H1 (cell line): ENCODE data around the gene OSBPL3. TPM values are rescaled to one million over a fixed set of nuclear protein-coding genes. Genes with fewer than 3 reads are reported as not detected.

ENCODE experiments used
- CTCF ChIA-PET: fragments of 300-600 bp; sonication (Branson Sonifier 250); formaldehyde crosslinking; loops from one replicate; lab custom pipeline; 2021; ENCODE audit not compliant: partially characterized antibody; lab: Charles Lee
- POLR2A ChIA-PET: fragments of 300-600 bp; sonication (Branson Sonifier 250); formaldehyde crosslinking; loops from one replicate; lab custom pipeline; 2021; ENCODE audit warnings: inconsistent platforms; ENCODE audit not compliant: partially characterized antibody; lab: Charles Lee
- DNase-seq, 2 experiments: peaks; one replicate each; pipeline versions ENCODE4 v3.0.0 to v3.0.0-alpha.2; 2010 to 2022; ENCODE audit warnings: low spot score in 2 of 2, low read depth in 1 of 2, mixed read lengths in 1 of 2
- FAIRE-seq: peaks from 2 replicates; lab custom pipeline; 2011; peaks lifted over from hg19 to GRCh38; lab: Jason Lieb, UNC
- H2AFZ ChIP-seq: 2 replicates; pipeline ENCODE4 v1.8.1; 2012; ENCODE audit warnings: low read length, inconsistent platforms
- H2AK5ac ChIP-seq: 2 replicates; pipeline ENCODE4 v1.6.1; 2013; ENCODE audit warnings: low read depth, low read length
- H2BK120ac ChIP-seq: replicated peaks from 2 replicates; pipeline ENCODE3; 2013; ENCODE audit warnings: low read depth, low read length, inconsistent platforms
- H2BK12ac ChIP-seq: 2 replicates; pipeline ENCODE4 v1.6.1; 2013; ENCODE audit warnings: low read depth, low read length
- H2BK15ac ChIP-seq: 2 replicates; pipeline ENCODE4 v1.6.1; 2013; ENCODE audit warnings: low read length
- H2BK20ac ChIP-seq: 2 replicates; pipeline ENCODE4 v1.6.1; 2013; ENCODE audit warnings: low read length
- H2BK5ac ChIP-seq: 2 replicates; pipeline ENCODE4 v1.6.1; 2013; ENCODE audit warnings: low read depth, low read length
- H3K14ac ChIP-seq: 2 replicates; pipeline ENCODE4 v1.6.1; 2013; ENCODE audit warnings: inconsistent platforms; ENCODE audit not compliant: insufficient read length
- H3K18ac ChIP-seq: 2 replicates; pipeline ENCODE4 v1.6.1; 2013; ENCODE audit warnings: low read length; ENCODE audit errors: extremely low read depth
- H3K23ac ChIP-seq: 2 replicates; pipeline ENCODE4 v1.6.1; 2013; ENCODE audit warnings: inconsistent platforms; ENCODE audit not compliant: insufficient read length
- H3K23me2 ChIP-seq: 2 replicates; pipeline ENCODE4 v1.6.1; 2013; ENCODE audit warnings: low read depth, low read length
- H3K27ac ChIP-seq: 2 replicates; pipeline ENCODE4 v1.6.1; 2011; ENCODE audit warnings: low read depth, low read length, inconsistent platforms
- H3K27me3 ChIP-seq, 4 experiments: replicated peaks in 1 of 4; 1 replicate in 1 of 4; 2 replicates in 3 of 4; pipeline versions ENCODE4 v1.6.1 to v1.8.1; 2011 to 2013; ENCODE audit warnings: low read length in 3 of 4, mild to moderate bottlenecking in 3 of 4, inconsistent platforms in 2 of 4, mixed read lengths in 2 of 4, moderate library complexity in 1 of 4; ENCODE audit not compliant: control insufficient read depth in 3 of 4, insufficient read depth in 3 of 4; ENCODE audit errors: extremely low read depth in 1 of 4
- H3K36me3 ChIP-seq, 4 experiments: 2 replicates each; pipeline versions ENCODE4 v1.6.1 to v1.8.1; 2011 to 2013; ENCODE audit warnings: mild to moderate bottlenecking in 4 of 4, low read length in 3 of 4, moderate library complexity in 2 of 4, control low read depth in 1 of 4, inconsistent platforms in 1 of 4; ENCODE audit not compliant: insufficient read depth in 4 of 4, control insufficient read depth in 2 of 4
- H3K4ac ChIP-seq: replicated peaks from 2 replicates; pipeline ENCODE3; 2013; ENCODE audit warnings: low read length, low read depth, mixed read lengths, inconsistent platforms; ENCODE audit not compliant: insufficient read length
- H3K4me1 ChIP-seq, 4 experiments: replicated peaks in 1 of 4; 1 replicate in 1 of 4; 2 replicates in 3 of 4; pipeline versions ENCODE4 v1.6.1 to v1.8.1; 2011 to 2013; ENCODE audit warnings: low read length in 3 of 4, inconsistent platforms in 2 of 4, mixed read lengths in 1 of 4; ENCODE audit not compliant: insufficient read depth in 4 of 4, control insufficient read depth in 3 of 4
- H3K4me2 ChIP-seq, 2 experiments: 2 replicates each; pipeline versions ENCODE4 v1.6.1 to v1.8.1; 2011 to 2013; ENCODE audit warnings: low read depth in 2 of 2, low read length in 2 of 2, control low read depth in 1 of 2, inconsistent platforms in 1 of 2, mild to moderate bottlenecking in 1 of 2; ENCODE audit not compliant: insufficient read depth in 1 of 2
- H3K4me3 ChIP-seq, 4 experiments: fragments of 200-600, 300-600 bp in 1 of 4; sonication (generic), shearing (Covaris generic), sonication (Bioruptor Twin) in 1 of 4; 2 replicates each; pipeline versions ENCODE4 v1.5.1 to v1.8.1; 2011 to 2016; ENCODE audit warnings: low read length in 4 of 4, low read depth in 3 of 4, control low read depth in 2 of 4, inconsistent platforms in 2 of 4, mild to moderate bottlenecking in 2 of 4, mixed read lengths in 1 of 4, moderate library complexity in 1 of 4; ENCODE audit not compliant: insufficient read depth in 2 of 4; ENCODE audit errors: extremely low read depth in 1 of 4
- H3K56ac ChIP-seq: replicated peaks from 2 replicates; pipeline ENCODE3; 2013; ENCODE audit warnings: low read depth, mild to moderate bottlenecking, mixed read lengths, low read length, inconsistent platforms; ENCODE audit not compliant: insufficient read length
- H3K79me1 ChIP-seq: 2 replicates; pipeline ENCODE4 v1.6.1; 2013; ENCODE audit warnings: low read depth, low read length, control low read depth
- H3K79me2 ChIP-seq, 2 experiments: 2 replicates each; pipeline versions ENCODE4 v1.6.1 to v1.8.1; 2012 to 2013; ENCODE audit warnings: low read length in 2 of 2, mild to moderate bottlenecking in 2 of 2, inconsistent platforms in 1 of 2; ENCODE audit not compliant: insufficient read depth in 2 of 2, control insufficient read depth in 1 of 2
- H3K9ac ChIP-seq, 4 experiments: replicated peaks in 1 of 4; 1 replicate in 1 of 4; 2 replicates in 3 of 4; pipeline versions ENCODE4 v1.6.1 to v1.8.1; 2011 to 2013; ENCODE audit warnings: low read depth in 3 of 4, low read length in 3 of 4, control low read depth in 2 of 4, mild to moderate bottlenecking in 2 of 4, moderate library complexity in 2 of 4, inconsistent platforms in 1 of 4; ENCODE audit errors: extremely low read depth in 1 of 4
- H3K9me3 ChIP-seq, 2 experiments: 2 replicates each; pipeline versions ENCODE4 v1.6.1 to v1.8.1; 2012 to 2013; ENCODE audit warnings: mild to moderate bottlenecking in 2 of 2, moderate library complexity in 2 of 2, control low read depth in 1 of 2, inconsistent platforms in 1 of 2, low read depth in 1 of 2, low read length in 1 of 2, mixed read lengths in 1 of 2; ENCODE audit not compliant: insufficient read depth in 2 of 2
- H4K20me1 ChIP-seq, 2 experiments: replicated peaks in 1 of 2; 2 replicates each; pipeline versions ENCODE3 to v1.8.1; 2011 to 2013; ENCODE audit warnings: inconsistent platforms in 2 of 2, low read length in 2 of 2, mild to moderate bottlenecking in 1 of 2; ENCODE audit not compliant: insufficient read depth in 2 of 2, control insufficient read depth in 1 of 2
- H4K5ac ChIP-seq: 2 replicates; pipeline ENCODE4 v1.6.1; 2013; ENCODE audit warnings: low read length, low read depth, mixed read lengths, inconsistent platforms; ENCODE audit not compliant: insufficient read length
- H4K8ac ChIP-seq: 2 replicates; pipeline ENCODE4 v1.8.0; 2013; ENCODE audit warnings: mild to moderate bottlenecking, moderate library complexity, low read length, inconsistent platforms; ENCODE audit not compliant: insufficient read depth; ENCODE audit errors: extremely low read depth
- H4K91ac ChIP-seq: replicated peaks from 2 replicates; pipeline ENCODE3; 2013; ENCODE audit warnings: low read length, mixed read lengths, inconsistent platforms; ENCODE audit not compliant: insufficient read length
- BCL11A ChIP-seq, 2 experiments: IDR thresholded peaks; one replicate each; pipeline ENCODE4 v1.6.1; 2011; ENCODE audit warnings: low read depth in 2 of 2, low read length in 2 of 2, mild to moderate bottlenecking in 2 of 2
- KDM1A ChIP-seq: fragments of 200-600, 300-600 bp; sonication (generic); IDR thresholded peaks from 2 replicates; pipeline ENCODE4 v1.7.1; 2016; ENCODE audit warnings: mild to moderate bottlenecking, low read length, borderline replicate concordance
- POU5F1 ChIP-seq: IDR thresholded peaks from 2 replicates; pipeline ENCODE4 v1.6.1; 2011; ENCODE audit warnings: low read depth, mild to moderate bottlenecking, low read length, moderate library complexity
- SP4 ChIP-seq: IDR thresholded peaks from 2 replicates; pipeline ENCODE4 v1.6.1; 2012; ENCODE audit warnings: low read length, inconsistent platforms
- YY1 ChIP-seq: IDR thresholded peaks from 2 replicates; pipeline ENCODE4 v1.6.1; 2011; ENCODE audit warnings: low read depth, mild to moderate bottlenecking, low read length
- WGBS, 2 experiments: shearing (Covaris generic) in 1 of 2; methylation state at CpG; one replicate each; pipeline versions ENCODE4 v1.1.6 to v1.1.7; 2013 to 2015; ENCODE audit warnings: low lambda C conversion rate in 2 of 2, mixed read lengths in 2 of 2, inconsistent platforms in 1 of 2, low coverage in 1 of 2, missing lambda C conversion rate in 1 of 2; ENCODE audit not compliant: insufficient replicate concordance in 2 of 2, insufficient coverage in 1 of 2, insufficient read length in 1 of 2; ENCODE audit errors: extremely low coverage in 1 of 2, missing lambda C conversion rate in 1 of 2; 5-methylcytosine and 5-hydroxymethylcytosine counted together
- polyA plus RNA-seq, 7 experiments: library from polyadenylated mRNA; depleted of rRNA in 3 of 7; stranded (reverse) in 5 of 7; unstranded in 2 of 7; fragments of >200 nt in 5 of 7; fragments of 200-250 nt in 2 of 7; gene quantifications; 1 replicate in 5 of 7; 2 replicates in 1 of 7; 4 replicates in 1 of 7; pipeline versions ENCODE4 v1.2.1 to v1.2.3, GENCODE V29; 2011 to 2013; ENCODE audit warnings: missing spikeins in 2 of 7, mixed read lengths in 2 of 7
- total RNA-seq: library from RNA; stranded (reverse); fragmentation: NEBNext Ultra II Directional; extraction: Animal tissue kit (Norgen Biotek cat#: 25700); gene quantifications from 2 replicates; pipeline ENCODE4 v1.2.1, GENCODE V29; 2021

The OSBPL3 gene
- total and polyA plus RNA-seq, 2 of the 8 experiments (the other 6 are each of a cell fraction or from before 2014, with no cell fraction given) = 2.8 to 13.9 TPM

DNA sequence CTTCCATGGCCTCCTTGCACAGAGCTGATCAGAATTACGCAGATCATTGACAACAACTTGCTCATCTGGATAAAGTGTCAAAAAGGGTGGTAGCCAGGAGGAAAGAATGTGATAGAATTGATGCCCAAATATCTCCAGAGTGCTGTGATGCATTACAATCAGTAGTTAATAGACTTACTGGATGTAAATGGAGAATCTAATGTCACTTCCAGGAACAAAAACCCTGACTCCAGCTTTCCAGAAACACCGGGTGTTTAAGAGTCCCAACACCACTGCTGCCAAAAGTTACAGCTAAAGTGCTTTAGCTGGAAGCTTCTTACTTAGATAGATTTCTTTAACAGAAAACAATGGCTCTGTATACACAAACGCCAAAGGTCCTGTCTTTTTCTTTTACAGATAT is 25.7 kb upstream of the OSBPL3 start:
- POLR2A ChIA-PET = no interaction called here
- Histone ChIP-seq H3K56ac (no peak overlapping the region), H3K4me2 (no peak overlapping the region), H2AK5ac (no peak overlapping the region), H2BK120ac (no peak overlapping the region), H4K91ac (no peak overlapping the region), H3K4me3 (no peak overlapping the region), H2BK12ac (no peak overlapping the region), H2BK5ac (no peak overlapping the region), H3K9ac (no peak overlapping the region), H3K27me3 (no peaks in the 10 kb centered on the region), H4K5ac (no peak overlapping the region), H3K36me3 (no peaks in the 10 kb centered on the region), H3K23me2 (no peaks in the 10 kb centered on the region), H3K23ac (peak overlapping the region; percentile 15), H4K20me1 (no peaks in the 10 kb centered on the region), H2AFZ (no peak overlapping the region), H3K79me2 (no peaks in the 10 kb centered on the region), H3K9me3 (0 out of 4 replicates have a peak, but pooled peaks cover 0 to 4% of the 10 kb centered on the region in 2 experiments), H3K14ac (no peak overlapping the region), H3K18ac (no peak overlapping the region), H3K79me1 (no peaks in the 10 kb centered on the region), H2BK20ac (no peak overlapping the region), H3K4ac (no peak overlapping the region), H2BK15ac (no peak overlapping the region), H3K27ac (no peak overlapping the region), H4K8ac (no peak overlapping the region), H3K4me1 (peaks cover 0 to 4% (median 0%) of the 10 kb centered on the region in 4 experiments; a peak in 3 of 7 replicates)
- DNase-seq = no peak
- CTCF ChIA-PET = interaction anchor here (0.9 to 2.0 kb wide), 2 partner anchors 23 to 59 kb away, joined by 3 to 4 read pairs; no protein-coding TSS in a partner anchor
- FAIRE-seq = no peak
- WGBS, 2 experiments = 87% methylated on average over 3 of the region's 3 CpGs; no CpG with 5 or more reads in 1 of the 2 experiments
- TF ChIP-seq KDM1A (no peak), SP4 (no peak), YY1 (no peak), BCL11A (IDR thresholded peaks at IDR 0.05; ENCODE audit: low read depth in 2 of 2, low read length in 2 of 2) (no peak), POU5F1 (no peak)
